Measurements from ENCODE around the gene HASPIN.

The HASPIN gene

GRCh38 chr17:3773966-3774365, 50.3 kb downstream of the HASPIN start:
- DNase-seq (ENCODE audit: insufficient read length, low spot score) = no peak
- FAIRE-seq = no peak
- TF ChIP-seq CTCF (IDR thresholded peaks at IDR 0.05; ENCODE audit: insufficient read depth, missing control alignments) = no peak

Data from D721Med (cell line).